ENCODE results near the gene CROCC.
"Not testable (repeated sequence)": the region's sequence is repeated elsewhere in the genome, so short reads cannot be mapped to it uniquely, and the experiment has no call there.

The CROCC gene

DNA sequence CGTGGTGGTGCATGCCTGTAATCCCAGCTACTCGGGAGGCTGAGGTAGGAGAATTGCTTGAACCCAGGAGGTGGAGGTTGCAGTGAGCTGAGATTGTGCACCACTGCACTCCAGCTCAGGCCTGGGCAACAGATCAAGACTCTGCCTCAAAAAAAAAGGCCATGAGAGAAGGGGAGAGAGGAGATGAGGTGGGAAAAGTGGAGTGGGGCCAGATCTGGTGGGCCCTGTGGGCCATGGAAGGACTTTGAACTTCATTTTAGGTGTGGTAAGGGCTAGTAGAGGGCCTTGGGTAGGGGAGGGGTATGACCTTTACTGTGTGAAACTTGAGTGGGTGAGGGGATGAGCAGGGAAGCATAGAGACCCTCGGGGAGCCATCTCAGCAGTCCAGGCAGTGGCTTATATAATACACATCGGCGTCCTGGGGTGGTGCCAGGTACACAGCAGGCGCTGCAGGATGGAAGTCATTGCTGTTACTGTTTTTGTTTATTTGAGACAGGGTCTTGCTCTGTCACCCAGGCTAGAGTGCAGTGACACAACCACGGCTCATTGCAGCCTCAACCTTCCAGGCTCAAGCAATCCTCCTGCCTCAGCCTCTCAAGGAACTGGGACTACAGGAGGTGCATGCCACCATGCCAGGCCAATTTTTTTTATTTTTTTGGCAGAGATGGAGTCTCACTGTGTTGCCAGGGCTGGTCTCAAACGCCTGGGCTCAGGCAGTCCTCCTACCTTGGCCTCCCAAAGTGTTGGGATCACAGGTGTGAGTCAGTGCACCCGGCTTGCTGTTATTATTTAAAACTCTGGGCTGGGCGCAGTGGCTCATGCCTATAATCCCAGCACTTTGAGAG, 5.5 kb upstream of the CROCC start:
- peaks cover 12 to 15% of the 10 kb centered on the region in 2 donors for H3K4me1 ChIP-seq (ENCODE audit: control insufficient read depth in 2 of 2, insufficient read depth in 2 of 2, low read length in 2 of 2)
- H3K9ac ChIP-seq (ENCODE audit: low read depth in 1 of 2, low read length in 2 of 2); H3K27me3 ChIP-seq (ENCODE audit: control insufficient read depth in 2 of 2, insufficient read depth in 2 of 2, low read length in 2 of 2); H3K36me3 ChIP-seq (ENCODE audit: control insufficient read depth in 2 of 2, insufficient read depth in 2 of 2, low read length in 2 of 2); H3K27ac ChIP-seq (ENCODE audit: low read depth in 2 of 2, low read length in 2 of 2); H3K4me3 ChIP-seq (ENCODE audit: low read length in 2 of 2); H3K9me3 ChIP-seq (ENCODE audit: control insufficient read depth in 2 of 2, low read length in 2 of 2): not testable (repeated sequence)

- Histone ChIP-seq H3K4me1 (ENCODE audit: control insufficient read depth in 2 of 2, insufficient read depth in 2 of 2, low read length in 2 of 2) (peaks cover 8 to 11% of the 10 kb centered on the region in 2 donors), H3K9ac (ENCODE audit: low read depth in 1 of 2, low read length in 2 of 2) (no peak overlapping the region), H3K9me3 (ENCODE audit: control insufficient read depth in 2 of 2, low read length in 2 of 2) (no peaks in the 10 kb centered on the region), H3K27ac (ENCODE audit: low read depth in 2 of 2, low read length in 2 of 2) (no peak overlapping the region), H3K4me3 (ENCODE audit: low read length in 2 of 2) (no peak overlapping the region), H3K36me3 (ENCODE audit: control insufficient read depth in 2 of 2, insufficient read depth in 2 of 2, low read length in 2 of 2) (no peaks in the 10 kb centered on the region), H3K27me3 (ENCODE audit: control insufficient read depth in 2 of 2, insufficient read depth in 2 of 2, low read length in 2 of 2) (no peaks in the 10 kb centered on the region)
Measured at GRCh38 chr1:16918371-16918770, 3.4 kb upstream of the CROCC start.

DNA sequence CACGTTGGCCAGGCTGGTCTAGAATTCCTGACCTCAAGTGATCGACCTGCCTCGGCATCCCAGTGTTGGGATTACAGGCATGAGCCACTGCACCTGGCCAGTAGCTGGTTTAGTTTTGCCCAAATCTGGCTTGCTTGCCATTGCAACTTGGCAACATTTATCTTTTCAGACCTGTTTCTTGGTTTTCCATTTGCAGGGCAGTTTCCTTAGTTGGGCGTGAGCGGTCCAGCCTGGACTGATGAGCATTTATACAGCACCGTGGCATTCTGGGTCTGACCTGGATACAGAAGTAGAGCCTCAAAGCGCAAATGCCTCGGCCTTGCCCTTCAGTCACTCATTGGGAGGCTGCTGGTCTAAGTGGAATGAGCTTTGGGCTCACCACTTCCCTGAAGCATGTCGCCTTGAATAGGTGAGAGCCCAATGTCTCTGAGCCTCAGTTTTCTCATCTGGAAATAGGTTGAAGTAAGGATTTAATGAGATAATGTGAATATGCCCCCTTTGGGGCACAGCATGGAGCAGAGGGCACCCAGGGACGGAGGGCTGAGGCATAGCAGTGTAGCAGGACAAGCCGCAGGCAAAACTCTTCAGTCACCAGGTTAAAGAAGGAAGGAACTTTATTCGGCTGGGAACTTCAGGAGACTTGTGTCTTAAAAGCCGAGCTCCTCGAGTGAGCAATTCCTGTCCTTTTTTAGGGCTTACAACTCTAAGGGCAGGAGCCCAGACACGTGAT, 2.6 kb upstream of the CROCC start:
- not testable (repeated sequence) for H3K9me3 ChIP-seq (ENCODE audit: control insufficient read depth in 2 of 2, low read length in 2 of 2); H3K4me1 ChIP-seq (ENCODE audit: control insufficient read depth in 2 of 2, insufficient read depth in 2 of 2, low read length in 2 of 2); H3K4me3 ChIP-seq (ENCODE audit: low read length in 2 of 2); H3K27ac ChIP-seq (ENCODE audit: low read depth in 2 of 2, low read length in 2 of 2); H3K27me3 ChIP-seq (ENCODE audit: control insufficient read depth in 2 of 2, insufficient read depth in 2 of 2, low read length in 2 of 2); H3K9ac ChIP-seq (ENCODE audit: low read depth in 1 of 2, low read length in 2 of 2); H3K36me3 ChIP-seq (ENCODE audit: control insufficient read depth in 2 of 2, insufficient read depth in 2 of 2, low read length in 2 of 2)

GRCh38 chr1:16920951-16921350, 780 bp upstream of the CROCC start:
- H3K9ac ChIP-seq (ENCODE audit: low read depth in 1 of 2, low read length in 2 of 2) = no peak overlapping the region
- H3K27ac ChIP-seq (ENCODE audit: low read depth in 2 of 2, low read length in 2 of 2) = no peak overlapping the region
- H3K27me3 ChIP-seq (ENCODE audit: control insufficient read depth in 2 of 2, insufficient read depth in 2 of 2, low read length in 2 of 2) = no peaks in the 10 kb centered on the region

GRCh38 chr1:16922466-16922865, 735 bp downstream of the CROCC start:
- Histone ChIP-seq H3K9me3 (ENCODE audit: control insufficient read depth in 2 of 2, low read length in 2 of 2) (no peaks in the 10 kb centered on the region), H3K27me3 (ENCODE audit: control insufficient read depth in 2 of 2, insufficient read depth in 2 of 2, low read length in 2 of 2) (no peaks in the 10 kb centered on the region), H3K4me1 (ENCODE audit: control insufficient read depth in 2 of 2, insufficient read depth in 2 of 2, low read length in 2 of 2) (peaks cover 0 to 4% of the 10 kb centered on the region in 2 donors), H3K4me3 (ENCODE audit: low read length in 2 of 2) (no peak overlapping the region), H3K36me3 (ENCODE audit: control insufficient read depth in 2 of 2, insufficient read depth in 2 of 2, low read length in 2 of 2) (no peaks in the 10 kb centered on the region), H3K27ac (ENCODE audit: low read depth in 2 of 2, low read length in 2 of 2) (no peak overlapping the region), H3K9ac (ENCODE audit: low read depth in 1 of 2, low read length in 2 of 2) (no peak overlapping the region)

More at GRCh38 chr1:16920951-16921350, 780 bp upstream of the CROCC start:
- Histone ChIP-seq H3K9me3 (ENCODE audit: control insufficient read depth in 2 of 2, low read length in 2 of 2) (no peaks in the 10 kb centered on the region), H3K4me1 (ENCODE audit: control insufficient read depth in 2 of 2, insufficient read depth in 2 of 2, low read length in 2 of 2) (peaks cover 0 to 4% of the 10 kb centered on the region in 2 donors), H3K4me3 (ENCODE audit: low read length in 2 of 2) (no peak overlapping the region), H3K36me3 (ENCODE audit: control insufficient read depth in 2 of 2, insufficient read depth in 2 of 2, low read length in 2 of 2) (no peaks in the 10 kb centered on the region)

GRCh38 chr1:16922885-16923431, 1.2 kb downstream of the CROCC start:
- H3K9ac ChIP-seq (ENCODE audit: low read depth in 1 of 2, low read length in 2 of 2) = no peak overlapping the region

DNA sequence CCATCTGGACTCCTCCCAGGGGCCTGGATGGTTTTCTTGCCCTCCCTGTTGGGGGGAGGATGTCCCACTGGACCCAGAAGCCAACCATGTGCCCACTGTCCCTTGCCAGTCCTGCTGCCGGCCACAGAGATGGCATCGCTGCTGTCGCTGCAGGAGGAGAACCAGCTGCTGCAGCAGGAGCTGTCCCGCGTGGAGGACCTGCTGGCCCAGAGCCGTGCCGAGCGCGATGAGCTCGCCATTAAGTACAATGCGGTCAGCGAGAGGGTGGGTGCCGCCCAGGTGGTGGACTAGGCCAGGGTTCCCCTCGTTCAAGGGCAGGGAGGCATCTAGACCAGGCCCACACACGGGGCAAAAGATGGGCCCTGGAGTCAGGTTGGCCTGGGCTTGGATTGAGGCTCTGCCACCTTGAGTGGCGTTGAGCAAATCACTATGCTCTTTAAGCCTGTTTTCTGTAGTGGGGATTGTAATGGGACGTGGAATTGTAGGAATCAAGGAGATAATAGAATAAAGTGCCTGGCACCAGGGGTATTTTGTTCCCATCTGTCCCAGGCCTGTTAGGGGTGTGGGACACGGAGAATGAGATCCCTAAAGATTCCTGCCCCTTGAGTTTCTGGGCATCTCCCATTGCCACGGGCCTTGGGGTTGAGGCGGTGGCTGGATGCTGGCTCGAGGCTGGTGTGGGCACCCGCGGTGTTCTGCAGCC, 2.6 kb downstream of the CROCC start:
- H3K36me3 ChIP-seq (ENCODE audit: control insufficient read depth in 2 of 2, insufficient read depth in 2 of 2, low read length in 2 of 2) = no peaks in the 10 kb centered on the region
- H3K27ac ChIP-seq (ENCODE audit: low read depth in 2 of 2, low read length in 2 of 2) = no peak overlapping the region
- H3K9me3 ChIP-seq (ENCODE audit: control insufficient read depth in 2 of 2, low read length in 2 of 2) = no peaks in the 10 kb centered on the region
- H3K4me1 ChIP-seq (ENCODE audit: control insufficient read depth in 2 of 2, insufficient read depth in 2 of 2, low read length in 2 of 2) = peaks cover 0 to 4% of the 10 kb centered on the region in 2 donors
- no peak overlapping the region for H3K9ac ChIP-seq (ENCODE audit: low read depth in 1 of 2, low read length in 2 of 2)
- H3K4me3 ChIP-seq (ENCODE audit: low read length in 2 of 2) = no peak overlapping the region
- no peaks in the 10 kb centered on the region for H3K27me3 ChIP-seq (ENCODE audit: control insufficient read depth in 2 of 2, insufficient read depth in 2 of 2, low read length in 2 of 2)

More at GRCh38 chr1:16922885-16923431, 1.2 kb downstream of the CROCC start:
- H3K27ac ChIP-seq (ENCODE audit: low read depth in 2 of 2, low read length in 2 of 2) = no peak overlapping the region
- no peaks in the 10 kb centered on the region for H3K36me3 ChIP-seq (ENCODE audit: control insufficient read depth in 2 of 2, insufficient read depth in 2 of 2, low read length in 2 of 2)
- H3K9me3 ChIP-seq (ENCODE audit: control insufficient read depth in 2 of 2, low read length in 2 of 2) = no peaks in the 10 kb centered on the region
- H3K27me3 ChIP-seq (ENCODE audit: control insufficient read depth in 2 of 2, insufficient read depth in 2 of 2, low read length in 2 of 2) = no peaks in the 10 kb centered on the region
- no peak overlapping the region for H3K4me3 ChIP-seq (ENCODE audit: low read length in 2 of 2)
- peaks cover 0 to 4% of the 10 kb centered on the region in 2 donors for H3K4me1 ChIP-seq (ENCODE audit: control insufficient read depth in 2 of 2, insufficient read depth in 2 of 2, low read length in 2 of 2)

- Histone ChIP-seq H3K36me3 (ENCODE audit: control insufficient read depth in 2 of 2, insufficient read depth in 2 of 2, low read length in 2 of 2) (no peaks in the 10 kb centered on the region), H3K27me3 (ENCODE audit: control insufficient read depth in 2 of 2, insufficient read depth in 2 of 2, low read length in 2 of 2) (no peaks in the 10 kb centered on the region), H3K4me1 (ENCODE audit: control insufficient read depth in 2 of 2, insufficient read depth in 2 of 2, low read length in 2 of 2) (peaks cover 0 to 4% of the 10 kb centered on the region in 2 donors), H3K4me3 (ENCODE audit: low read length in 2 of 2) (no peak overlapping the region), H3K9me3 (ENCODE audit: control insufficient read depth in 2 of 2, low read length in 2 of 2) (no peaks in the 10 kb centered on the region), H3K9ac (ENCODE audit: low read depth in 1 of 2, low read length in 2 of 2) (no peak overlapping the region), H3K27ac (ENCODE audit: low read depth in 2 of 2, low read length in 2 of 2) (no peak overlapping the region)
Measured at GRCh38 chr1:16924919-16925477, 3.3 kb downstream of the CROCC start.

DNA sequence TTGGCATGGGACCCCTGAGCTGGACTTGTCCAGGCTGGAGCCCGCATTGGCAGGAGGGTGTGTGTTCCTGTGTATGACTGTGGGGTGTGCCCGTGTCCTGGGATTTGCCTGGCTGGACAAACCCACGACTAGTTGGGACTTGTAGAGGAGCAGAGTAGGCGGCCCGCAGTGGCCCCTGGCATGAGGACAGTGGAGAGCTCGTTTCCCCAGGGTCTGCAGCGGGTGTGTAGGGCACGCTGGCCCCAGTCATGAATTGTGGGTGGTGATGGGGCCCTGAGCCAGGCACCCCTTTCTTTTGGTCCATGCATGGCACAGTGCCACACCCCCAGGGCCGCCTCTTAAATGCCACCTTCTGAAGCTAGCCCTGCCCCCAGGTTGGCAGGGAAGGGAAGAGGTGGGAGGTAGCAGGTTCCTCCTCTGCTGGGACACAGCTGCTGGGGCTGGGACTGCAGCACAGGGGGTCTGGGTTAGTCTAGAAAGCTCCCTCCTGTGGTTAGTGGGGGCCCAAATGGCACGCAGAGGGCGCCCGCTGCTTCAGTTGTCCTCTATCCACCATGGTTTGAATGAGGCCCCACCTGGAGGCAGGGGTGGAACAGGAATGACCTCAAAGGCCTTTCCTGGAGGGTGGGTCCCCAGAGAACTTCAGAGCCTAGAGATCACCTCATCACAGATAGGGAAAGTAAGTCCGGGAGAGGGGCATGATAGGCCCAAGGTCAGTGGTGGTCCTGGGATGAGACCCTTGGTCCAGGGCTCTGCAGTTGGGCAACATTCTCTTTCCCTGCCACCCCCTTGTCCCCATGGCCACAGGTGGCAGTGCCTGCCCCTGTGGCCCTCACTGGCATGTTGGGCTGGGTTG, 4.1 kb downstream of the CROCC start:
- Histone ChIP-seq H3K9ac (ENCODE audit: low read depth in 1 of 2, low read length in 2 of 2) (no peak overlapping the region), H3K27ac (ENCODE audit: low read depth in 2 of 2, low read length in 2 of 2) (no peak overlapping the region), H3K27me3 (ENCODE audit: control insufficient read depth in 2 of 2, insufficient read depth in 2 of 2, low read length in 2 of 2) (no peaks in the 10 kb centered on the region), H3K4me3 (ENCODE audit: low read length in 2 of 2) (no peak overlapping the region), H3K4me1 (ENCODE audit: control insufficient read depth in 2 of 2, insufficient read depth in 2 of 2, low read length in 2 of 2) (peaks cover 0 to 4% of the 10 kb centered on the region in 2 donors), H3K9me3 (ENCODE audit: control insufficient read depth in 2 of 2, low read length in 2 of 2) (no peaks in the 10 kb centered on the region), H3K36me3 (ENCODE audit: control insufficient read depth in 2 of 2, insufficient read depth in 2 of 2, low read length in 2 of 2) (no peaks in the 10 kb centered on the region)

Measured in mucosa of rectum (tissue), 2 donors.